WTC11 (cell line): ENCODE measurements around the gene DNAJB11. TPM values are rescaled to one million over a fixed set of nuclear protein-coding genes. Genes with fewer than 3 reads are reported as not detected.

ENCODE experiments used
- ATAC-seq: fragments of 200-7000 bp; cut with Tn5 transposase; 2 replicates; pipeline ENCODE4 v1.10.0; 2021; ENCODE audit warnings: mild to moderate bottlenecking, moderate library complexity
- CTCF ChIA-PET: fragments of 300-600 bp; sonication (Branson Sonifier 250); formaldehyde crosslinking; loops from one replicate; lab custom pipeline; 2021; ENCODE audit warnings: antibody characterized with exemption; lab: Charles Lee
- POLR2A ChIA-PET: fragments of 350-600 bp; sonication (Branson Sonifier 250); formaldehyde crosslinking; loops from one replicate; lab custom pipeline; 2021; ENCODE audit warnings: antibody characterized with exemption; lab: Charles Lee
- DNase-seq: peaks from one replicate; pipeline ENCODE4 v3.0.0; 2021; ENCODE audit warnings: low spot score
- H3K27ac Mint-ChIP-seq: 2 replicates; pipeline ENCODE4 v1.8.0; 2021; ENCODE audit warnings: mixed read lengths
- H3K27me3 Mint-ChIP-seq: 2 replicates; pipeline ENCODE4 v1.8.0; 2021; ENCODE audit warnings: low read depth, mild to moderate bottlenecking, moderate library complexity, mixed read lengths
- H3K36me3 Mint-ChIP-seq: 2 replicates; pipeline ENCODE4 v1.8.0; 2021; ENCODE audit warnings: mixed read lengths
- H3K4me1 Mint-ChIP-seq: 2 replicates; pipeline ENCODE4 v1.8.0; 2022; ENCODE audit warnings: mixed read lengths
- H3K4me3 Mint-ChIP-seq: 2 replicates; pipeline ENCODE4 v1.8.0; 2021; ENCODE audit warnings: mild to moderate bottlenecking, moderate library complexity, mixed read lengths
- H3K9me3 Mint-ChIP-seq: 2 replicates; pipeline ENCODE4 v1.8.0; 2021; ENCODE audit warnings: mixed read lengths
- NFATC4 ChIP-seq: fragments of 250-450 bp; sonication (Bioruptor Pico); IDR thresholded peaks from 2 replicates; pipeline ENCODE4 v1.9.0; 2021; ENCODE audit warnings: mild to moderate bottlenecking
- RELA ChIP-seq: sonication (generic); formaldehyde crosslinking; IDR thresholded peaks from 2 replicates; pipeline ENCODE4 v1.8.1; 2022; ENCODE audit warnings: missing genetic modification reagents, mild to moderate bottlenecking, borderline replicate concordance
- SMAD3 ChIP-seq: sonication (generic); formaldehyde crosslinking; IDR thresholded peaks from 2 replicates; pipeline ENCODE4 v1.8.0; 2022; ENCODE audit warnings: missing genetic modification reagents, mild to moderate bottlenecking, borderline replicate concordance
- ZNF121 ChIP-seq: sonication (generic); formaldehyde crosslinking; IDR thresholded peaks from 2 replicates; pipeline ENCODE4 v1.8.0; 2023; ENCODE audit warnings: missing genetic modification reagents
- ZNF138 ChIP-seq: sonication (generic); formaldehyde crosslinking; conservative IDR thresholded peaks from 2 replicates; pipeline ENCODE4 v1.8.1; 2022; ENCODE audit warnings: mild to moderate bottlenecking, moderate library complexity, missing genetic modification reagents
- ZNF263 ChIP-seq: sonication (generic); formaldehyde crosslinking; IDR thresholded peaks from 2 replicates; pipeline ENCODE4 v1.8.1; 2022; ENCODE audit warnings: low read depth, mild to moderate bottlenecking, moderate library complexity, missing genetic modification reagents
- ZNF416 ChIP-seq: fragments of 250-450 bp; sonication (Bioruptor Pico); IDR thresholded peaks from 2 replicates; pipeline ENCODE4 v1.9.0; 2021; ENCODE audit warnings: mild to moderate bottlenecking, inconsistent platforms
- total RNA-seq: library from RNA; stranded (reverse); gene quantifications from 3 replicates; pipeline ENCODE4 v1.2.3, GENCODE V29; 2021
- TF ChIP-seq, protein P1 (sequence below): fragments of 250-450 bp; sonication (Bioruptor Pico); IDR thresholded peaks from 2 replicates; pipeline ENCODE4 v1.9.0; 2021; ENCODE audit warnings: moderate library complexity, mild to moderate bottlenecking, inconsistent platforms, borderline replicate concordance
- TF ChIP-seq, protein P2 (sequence below): fragments of 250-450 bp; sonication (Bioruptor Pico); IDR thresholded peaks from 2 replicates; pipeline ENCODE4 v1.9.0; 2021; ENCODE audit warnings: mild to moderate bottlenecking
- TF ChIP-seq, protein P3 (sequence below): sonication (generic); formaldehyde crosslinking; IDR thresholded peaks from 2 replicates; pipeline ENCODE4 v1.8.0; 2023; ENCODE audit warnings: mild to moderate bottlenecking, missing genetic modification reagents
- TF ChIP-seq, protein P4 (sequence below): sonication (generic); formaldehyde crosslinking; IDR thresholded peaks from 2 replicates; pipeline ENCODE4 v1.8.1; 2023; ENCODE audit warnings: mild to moderate bottlenecking, missing genetic modification reagents, moderate library complexity
- TF ChIP-seq, protein P5 (sequence below): sonication (generic); formaldehyde crosslinking; IDR thresholded peaks from 2 replicates; pipeline ENCODE4 v1.8.0; 2023; ENCODE audit warnings: missing genetic modification reagents, mild to moderate bottlenecking, borderline replicate concordance
- TF ChIP-seq, protein P6 (sequence below): fragments of 200-600 bp; IDR thresholded peaks from 2 replicates; pipeline ENCODE4 v1.8.0; 2022; ENCODE audit warnings: antibody characterized with exemption
- TF ChIP-seq, protein P7 (sequence below): sonication (generic); formaldehyde crosslinking; conservative IDR thresholded peaks from 2 replicates; pipeline ENCODE4 v1.8.1; 2022; ENCODE audit warnings: mild to moderate bottlenecking, missing genetic modification reagents
- TF ChIP-seq, protein P8 (sequence below): fragments of 250-450 bp; sonication (Bioruptor Pico); IDR thresholded peaks from 2 replicates; pipeline ENCODE4 v1.9.0; 2021; ENCODE audit warnings: mild to moderate bottlenecking, borderline replicate concordance

The DNAJB11 gene
- total RNA-seq, 1 experiment from 2014 or later = 56.3 TPM

DNA sequence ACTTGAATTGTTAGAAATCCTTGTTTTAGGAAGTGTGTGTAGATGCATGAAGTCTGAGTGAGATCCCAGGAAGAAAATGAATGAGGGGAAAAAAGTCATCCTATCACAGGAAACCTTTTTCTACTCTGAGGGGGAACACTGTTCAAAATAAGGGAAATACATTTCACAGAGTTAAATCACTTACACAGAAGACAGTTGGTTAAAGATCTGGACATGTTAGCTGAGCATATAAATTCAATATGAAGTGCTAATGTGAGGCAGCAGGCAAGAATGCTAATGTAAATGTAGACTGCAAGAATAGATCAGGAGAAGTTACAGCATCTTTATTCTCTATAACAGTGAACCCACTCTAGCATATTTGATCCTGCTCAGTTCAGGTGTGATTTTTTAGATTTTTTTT is 5.9 kb upstream of the DNAJB11 start:
- H3K4me3 Mint-ChIP-seq = no peak overlapping the region
- POLR2A ChIA-PET = no interaction called here
- TF ChIP-seq ZNF121 (CRISPR knock-in tag) (no peak), ZNF138 (no peak), RELA (CRISPR knock-in tag) (no peak), SMAD3 (CRISPR knock-in tag) (no peak), NFATC4 (CRISPR knock-in tag) (no peak), ZNF263 (CRISPR knock-in tag) (no peak)
- TF ChIP-seq, protein P1, sequence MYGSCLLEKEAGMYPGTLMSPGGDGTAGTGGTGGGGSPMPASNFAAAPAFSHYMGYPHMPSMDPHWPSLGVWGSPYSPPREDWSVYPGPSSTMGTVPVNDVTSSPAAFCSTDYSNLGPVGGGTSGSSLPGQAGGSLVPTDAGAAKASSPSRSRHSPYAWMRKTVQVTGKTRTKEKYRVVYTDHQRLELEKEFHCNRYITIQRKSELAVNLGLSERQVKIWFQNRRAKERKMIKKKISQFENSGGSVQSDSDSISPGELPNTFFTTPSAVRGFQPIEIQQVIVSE = no peak
- TF ChIP-seq, protein P2, sequence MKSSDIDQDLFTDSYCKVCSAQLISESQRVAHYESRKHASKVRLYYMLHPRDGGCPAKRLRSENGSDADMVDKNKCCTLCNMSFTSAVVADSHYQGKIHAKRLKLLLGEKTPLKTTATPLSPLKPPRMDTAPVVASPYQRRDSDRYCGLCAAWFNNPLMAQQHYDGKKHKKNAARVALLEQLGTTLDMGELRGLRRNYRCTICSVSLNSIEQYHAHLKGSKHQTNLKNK (CRISPR knock-in tag) = no peak
- TF ChIP-seq, protein P3, sequence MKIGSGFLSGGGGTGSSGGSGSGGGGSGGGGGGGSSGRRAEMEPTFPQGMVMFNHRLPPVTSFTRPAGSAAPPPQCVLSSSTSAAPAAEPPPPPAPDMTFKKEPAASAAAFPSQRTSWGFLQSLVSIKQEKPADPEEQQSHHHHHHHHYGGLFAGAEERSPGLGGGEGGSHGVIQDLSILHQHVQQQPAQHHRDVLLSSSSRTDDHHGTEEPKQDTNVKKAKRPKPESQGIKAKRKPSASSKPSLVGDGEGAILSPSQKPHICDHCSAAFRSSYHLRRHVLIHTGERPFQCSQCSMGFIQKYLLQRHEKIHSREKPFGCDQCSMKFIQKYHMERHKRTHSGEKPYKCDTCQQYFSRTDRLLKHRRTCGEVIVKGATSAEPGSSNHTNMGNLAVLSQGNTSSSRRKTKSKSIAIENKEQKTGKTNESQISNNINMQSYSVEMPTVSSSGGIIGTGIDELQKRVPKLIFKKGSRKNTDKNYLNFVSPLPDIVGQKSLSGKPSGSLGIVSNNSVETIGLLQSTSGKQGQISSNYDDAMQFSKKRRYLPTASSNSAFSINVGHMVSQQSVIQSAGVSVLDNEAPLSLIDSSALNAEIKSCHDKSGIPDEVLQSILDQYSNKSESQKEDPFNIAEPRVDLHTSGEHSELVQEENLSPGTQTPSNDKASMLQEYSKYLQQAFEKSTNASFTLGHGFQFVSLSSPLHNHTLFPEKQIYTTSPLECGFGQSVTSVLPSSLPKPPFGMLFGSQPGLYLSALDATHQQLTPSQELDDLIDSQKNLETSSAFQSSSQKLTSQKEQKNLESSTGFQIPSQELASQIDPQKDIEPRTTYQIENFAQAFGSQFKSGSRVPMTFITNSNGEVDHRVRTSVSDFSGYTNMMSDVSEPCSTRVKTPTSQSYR (CRISPR knock-in tag) = no peak
- TF ChIP-seq, protein P4, sequence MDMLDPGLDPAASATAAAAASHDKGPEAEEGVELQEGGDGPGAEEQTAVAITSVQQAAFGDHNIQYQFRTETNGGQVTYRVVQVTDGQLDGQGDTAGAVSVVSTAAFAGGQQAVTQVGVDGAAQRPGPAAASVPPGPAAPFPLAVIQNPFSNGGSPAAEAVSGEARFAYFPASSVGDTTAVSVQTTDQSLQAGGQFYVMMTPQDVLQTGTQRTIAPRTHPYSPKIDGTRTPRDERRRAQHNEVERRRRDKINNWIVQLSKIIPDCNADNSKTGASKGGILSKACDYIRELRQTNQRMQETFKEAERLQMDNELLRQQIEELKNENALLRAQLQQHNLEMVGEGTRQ (CRISPR knock-in tag) = no peak
- TF ChIP-seq, protein P5, sequence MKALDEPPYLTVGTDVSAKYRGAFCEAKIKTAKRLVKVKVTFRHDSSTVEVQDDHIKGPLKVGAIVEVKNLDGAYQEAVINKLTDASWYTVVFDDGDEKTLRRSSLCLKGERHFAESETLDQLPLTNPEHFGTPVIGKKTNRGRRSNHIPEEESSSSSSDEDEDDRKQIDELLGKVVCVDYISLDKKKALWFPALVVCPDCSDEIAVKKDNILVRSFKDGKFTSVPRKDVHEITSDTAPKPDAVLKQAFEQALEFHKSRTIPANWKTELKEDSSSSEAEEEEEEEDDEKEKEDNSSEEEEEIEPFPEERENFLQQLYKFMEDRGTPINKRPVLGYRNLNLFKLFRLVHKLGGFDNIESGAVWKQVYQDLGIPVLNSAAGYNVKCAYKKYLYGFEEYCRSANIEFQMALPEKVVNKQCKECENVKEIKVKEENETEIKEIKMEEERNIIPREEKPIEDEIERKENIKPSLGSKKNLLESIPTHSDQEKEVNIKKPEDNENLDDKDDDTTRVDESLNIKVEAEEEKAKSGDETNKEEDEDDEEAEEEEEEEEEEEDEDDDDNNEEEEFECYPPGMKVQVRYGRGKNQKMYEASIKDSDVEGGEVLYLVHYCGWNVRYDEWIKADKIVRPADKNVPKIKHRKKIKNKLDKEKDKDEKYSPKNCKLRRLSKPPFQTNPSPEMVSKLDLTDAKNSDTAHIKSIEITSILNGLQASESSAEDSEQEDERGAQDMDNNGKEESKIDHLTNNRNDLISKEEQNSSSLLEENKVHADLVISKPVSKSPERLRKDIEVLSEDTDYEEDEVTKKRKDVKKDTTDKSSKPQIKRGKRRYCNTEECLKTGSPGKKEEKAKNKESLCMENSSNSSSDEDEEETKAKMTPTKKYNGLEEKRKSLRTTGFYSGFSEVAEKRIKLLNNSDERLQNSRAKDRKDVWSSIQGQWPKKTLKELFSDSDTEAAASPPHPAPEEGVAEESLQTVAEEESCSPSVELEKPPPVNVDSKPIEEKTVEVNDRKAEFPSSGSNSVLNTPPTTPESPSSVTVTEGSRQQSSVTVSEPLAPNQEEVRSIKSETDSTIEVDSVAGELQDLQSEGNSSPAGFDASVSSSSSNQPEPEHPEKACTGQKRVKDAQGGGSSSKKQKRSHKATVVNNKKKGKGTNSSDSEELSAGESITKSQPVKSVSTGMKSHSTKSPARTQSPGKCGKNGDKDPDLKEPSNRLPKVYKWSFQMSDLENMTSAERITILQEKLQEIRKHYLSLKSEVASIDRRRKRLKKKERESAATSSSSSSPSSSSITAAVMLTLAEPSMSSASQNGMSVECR (CRISPR knock-in tag) = no peak
- TF ChIP-seq, protein P6, sequence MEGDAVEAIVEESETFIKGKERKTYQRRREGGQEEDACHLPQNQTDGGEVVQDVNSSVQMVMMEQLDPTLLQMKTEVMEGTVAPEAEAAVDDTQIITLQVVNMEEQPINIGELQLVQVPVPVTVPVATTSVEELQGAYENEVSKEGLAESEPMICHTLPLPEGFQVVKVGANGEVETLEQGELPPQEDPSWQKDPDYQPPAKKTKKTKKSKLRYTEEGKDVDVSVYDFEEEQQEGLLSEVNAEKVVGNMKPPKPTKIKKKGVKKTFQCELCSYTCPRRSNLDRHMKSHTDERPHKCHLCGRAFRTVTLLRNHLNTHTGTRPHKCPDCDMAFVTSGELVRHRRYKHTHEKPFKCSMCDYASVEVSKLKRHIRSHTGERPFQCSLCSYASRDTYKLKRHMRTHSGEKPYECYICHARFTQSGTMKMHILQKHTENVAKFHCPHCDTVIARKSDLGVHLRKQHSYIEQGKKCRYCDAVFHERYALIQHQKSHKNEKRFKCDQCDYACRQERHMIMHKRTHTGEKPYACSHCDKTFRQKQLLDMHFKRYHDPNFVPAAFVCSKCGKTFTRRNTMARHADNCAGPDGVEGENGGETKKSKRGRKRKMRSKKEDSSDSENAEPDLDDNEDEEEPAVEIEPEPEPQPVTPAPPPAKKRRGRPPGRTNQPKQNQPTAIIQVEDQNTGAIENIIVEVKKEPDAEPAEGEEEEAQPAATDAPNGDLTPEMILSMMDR = no peak
- TF ChIP-seq, protein P7, sequence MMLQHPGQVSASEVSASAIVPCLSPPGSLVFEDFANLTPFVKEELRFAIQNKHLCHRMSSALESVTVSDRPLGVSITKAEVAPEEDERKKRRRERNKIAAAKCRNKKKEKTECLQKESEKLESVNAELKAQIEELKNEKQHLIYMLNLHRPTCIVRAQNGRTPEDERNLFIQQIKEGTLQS (CRISPR knock-in tag) = no peak
- TF ChIP-seq, all 79 proteins: peak for 0
- ATAC-seq = no peak
- DNase-seq = no peak
- CTCF ChIA-PET = no interaction called here
- peaks cover 17% of the 10 kb centered on the region for H3K4me1 Mint-ChIP-seq
- no peaks in the 10 kb centered on the region for H3K36me3 Mint-ChIP-seq
- no peak overlapping the region for H3K27ac Mint-ChIP-seq
- no peaks in the 10 kb centered on the region for H3K9me3 Mint-ChIP-seq
- no peaks in the 10 kb centered on the region for H3K27me3 Mint-ChIP-seq

DNA sequence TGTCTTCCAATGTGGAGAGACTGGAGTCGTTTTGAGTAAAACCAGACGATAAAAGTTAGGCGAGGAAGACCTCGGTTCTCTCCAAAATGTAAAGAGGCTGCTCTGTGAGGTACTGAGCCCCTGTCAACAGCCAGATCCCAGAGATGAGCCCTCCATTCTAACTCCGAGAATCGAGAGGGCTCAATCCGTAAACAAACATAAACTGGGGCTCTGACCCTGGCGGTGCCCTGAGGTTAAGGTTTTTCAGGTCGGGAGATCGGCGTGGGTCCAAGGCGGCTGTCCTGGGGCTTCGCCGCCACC is 3.8 kb upstream of the DNAJB11 start:
- peak overlapping the region; percentile 91 for H3K27ac Mint-ChIP-seq
- DNase-seq (no peak), ATAC-seq (no peak)
- peak overlapping the region; percentile 88 for H3K4me3 Mint-ChIP-seq
- peaks cover 29% of the 10 kb centered on the region for H3K4me1 Mint-ChIP-seq
- ChIA-PET CTCF (no interaction called here), POLR2A (no interaction called here)
- H3K36me3 Mint-ChIP-seq = no peaks in the 10 kb centered on the region
- 0 out of 2 replicates have a peak, but pooled peaks have one; percentile 46 for TF ChIP-seq ZNF416 (CRISPR knock-in tag)
- TF ChIP-seq, protein P8, sequence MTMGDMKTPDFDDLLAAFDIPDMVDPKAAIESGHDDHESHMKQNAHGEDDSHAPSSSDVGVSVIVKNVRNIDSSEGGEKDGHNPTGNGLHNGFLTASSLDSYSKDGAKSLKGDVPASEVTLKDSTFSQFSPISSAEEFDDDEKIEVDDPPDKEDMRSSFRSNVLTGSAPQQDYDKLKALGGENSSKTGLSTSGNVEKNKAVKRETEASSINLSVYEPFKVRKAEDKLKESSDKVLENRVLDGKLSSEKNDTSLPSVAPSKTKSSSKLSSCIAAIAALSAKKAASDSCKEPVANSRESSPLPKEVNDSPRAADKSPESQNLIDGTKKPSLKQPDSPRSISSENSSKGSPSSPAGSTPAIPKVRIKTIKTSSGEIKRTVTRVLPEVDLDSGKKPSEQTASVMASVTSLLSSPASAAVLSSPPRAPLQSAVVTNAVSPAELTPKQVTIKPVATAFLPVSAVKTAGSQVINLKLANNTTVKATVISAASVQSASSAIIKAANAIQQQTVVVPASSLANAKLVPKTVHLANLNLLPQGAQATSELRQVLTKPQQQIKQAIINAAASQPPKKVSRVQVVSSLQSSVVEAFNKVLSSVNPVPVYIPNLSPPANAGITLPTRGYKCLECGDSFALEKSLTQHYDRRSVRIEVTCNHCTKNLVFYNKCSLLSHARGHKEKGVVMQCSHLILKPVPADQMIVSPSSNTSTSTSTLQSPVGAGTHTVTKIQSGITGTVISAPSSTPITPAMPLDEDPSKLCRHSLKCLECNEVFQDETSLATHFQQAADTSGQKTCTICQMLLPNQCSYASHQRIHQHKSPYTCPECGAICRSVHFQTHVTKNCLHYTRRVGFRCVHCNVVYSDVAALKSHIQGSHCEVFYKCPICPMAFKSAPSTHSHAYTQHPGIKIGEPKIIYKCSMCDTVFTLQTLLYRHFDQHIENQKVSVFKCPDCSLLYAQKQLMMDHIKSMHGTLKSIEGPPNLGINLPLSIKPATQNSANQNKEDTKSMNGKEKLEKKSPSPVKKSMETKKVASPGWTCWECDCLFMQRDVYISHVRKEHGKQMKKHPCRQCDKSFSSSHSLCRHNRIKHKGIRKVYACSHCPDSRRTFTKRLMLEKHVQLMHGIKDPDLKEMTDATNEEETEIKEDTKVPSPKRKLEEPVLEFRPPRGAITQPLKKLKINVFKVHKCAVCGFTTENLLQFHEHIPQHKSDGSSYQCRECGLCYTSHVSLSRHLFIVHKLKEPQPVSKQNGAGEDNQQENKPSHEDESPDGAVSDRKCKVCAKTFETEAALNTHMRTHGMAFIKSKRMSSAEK = no peak
- no peaks in the 10 kb centered on the region for H3K27me3 Mint-ChIP-seq
- no peaks in the 10 kb centered on the region for H3K9me3 Mint-ChIP-seq
